GM18511 (cell line): ENCODE results near the gene BAIAP2L1.
"Not testable (repeated sequence)": the region's sequence is repeated elsewhere in the genome, so short reads cannot be mapped to it uniquely, and the experiment has no call there.

Experiments
- ATAC-seq: cut with Tn5 transposase; IDR thresholded peaks from one replicate; pipeline ENCODE4 v1.9.1; 2021; ENCODE audit warnings: mild to moderate bottlenecking, moderate library complexity; ENCODE audit not compliant: unreplicated experiment

The BAIAP2L1 gene

GRCh38 chr7:98399462-98399861 is 1.4 kb downstream of the BAIAP2L1 start:
- ATAC-seq = no peak

- no peak for ATAC-seq
These were observed 2.1 kb downstream of the BAIAP2L1 start for GRCh38 chr7:98398567-98399372.

- no peak for ATAC-seq
These were observed 4.1 kb downstream of the BAIAP2L1 start for GRCh38 chr7:98396768-98397167.

- no peak for ATAC-seq
These were observed 4.9 kb downstream of the BAIAP2L1 start for GRCh38 chr7:98395951-98396350.

- ATAC-seq = no peak
These were observed 5.4 kb downstream of the BAIAP2L1 start for GRCh38 chr7:98395481-98395880.

GRCh38 chr7:98394377-98394836 is 6.5 kb downstream of the BAIAP2L1 start:
- no peak for ATAC-seq

GRCh38 chr7:98387544-98388226 is 13.2 kb downstream of the BAIAP2L1 start:
- no peak for ATAC-seq

- ATAC-seq = no peak
These were observed 13.8 kb downstream of the BAIAP2L1 start for GRCh38 chr7:98387131-98387530.

GRCh38 chr7:98385532-98385931 is 15.4 kb downstream of the BAIAP2L1 start:
- not testable (repeated sequence) for ATAC-seq

GRCh38 chr7:98378210-98378819 is 22.6 kb downstream of the BAIAP2L1 start:
- ATAC-seq = no peak

- no peak for ATAC-seq
These were observed 24.2 kb downstream of the BAIAP2L1 start for GRCh38 chr7:98376711-98377110.

GRCh38 chr7:98375664-98376063 is 25.2 kb downstream of the BAIAP2L1 start:
- ATAC-seq = no peak

- ATAC-seq = no peak
These were observed 26.6 kb downstream of the BAIAP2L1 start for GRCh38 chr7:98374285-98374680.

- ATAC-seq = no peak
These were observed 27.9 kb downstream of the BAIAP2L1 start for GRCh38 chr7:98372993-98373392.

GRCh38 chr7:98369726-98370125 is 31.2 kb downstream of the BAIAP2L1 start:
- ATAC-seq = no peak

GRCh38 chr7:98368716-98369115 is 32.2 kb downstream of the BAIAP2L1 start:
- ATAC-seq = no peak

- no peak for ATAC-seq
These were observed 34.3 kb downstream of the BAIAP2L1 start for GRCh38 chr7:98366562-98366938.

GRCh38 chr7:98365863-98366561 is 34.9 kb downstream of the BAIAP2L1 start:
- ATAC-seq = no peak

GRCh38 chr7:98364220-98364619 is 36.7 kb downstream of the BAIAP2L1 start:
- ATAC-seq = no peak

- no peak for ATAC-seq
These were observed 38.4 kb downstream of the BAIAP2L1 start for GRCh38 chr7:98362517-98362916.
